Measurements from ENCODE around the gene PIAS4.
A peak's percentile ranks its signal among the peaks of the same experiment; 100 is the strongest.
"Not testable (repeated sequence)": the region's sequence is repeated elsewhere in the genome, so short reads cannot be mapped to it uniquely, and the experiment has no call there.

The PIAS4 gene

GRCh38 chr19:3995607-3996006 is 11.9 kb upstream of the PIAS4 start:
- TF ChIP-seq, protein P1, sequence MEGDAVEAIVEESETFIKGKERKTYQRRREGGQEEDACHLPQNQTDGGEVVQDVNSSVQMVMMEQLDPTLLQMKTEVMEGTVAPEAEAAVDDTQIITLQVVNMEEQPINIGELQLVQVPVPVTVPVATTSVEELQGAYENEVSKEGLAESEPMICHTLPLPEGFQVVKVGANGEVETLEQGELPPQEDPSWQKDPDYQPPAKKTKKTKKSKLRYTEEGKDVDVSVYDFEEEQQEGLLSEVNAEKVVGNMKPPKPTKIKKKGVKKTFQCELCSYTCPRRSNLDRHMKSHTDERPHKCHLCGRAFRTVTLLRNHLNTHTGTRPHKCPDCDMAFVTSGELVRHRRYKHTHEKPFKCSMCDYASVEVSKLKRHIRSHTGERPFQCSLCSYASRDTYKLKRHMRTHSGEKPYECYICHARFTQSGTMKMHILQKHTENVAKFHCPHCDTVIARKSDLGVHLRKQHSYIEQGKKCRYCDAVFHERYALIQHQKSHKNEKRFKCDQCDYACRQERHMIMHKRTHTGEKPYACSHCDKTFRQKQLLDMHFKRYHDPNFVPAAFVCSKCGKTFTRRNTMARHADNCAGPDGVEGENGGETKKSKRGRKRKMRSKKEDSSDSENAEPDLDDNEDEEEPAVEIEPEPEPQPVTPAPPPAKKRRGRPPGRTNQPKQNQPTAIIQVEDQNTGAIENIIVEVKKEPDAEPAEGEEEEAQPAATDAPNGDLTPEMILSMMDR (IDR thresholded peaks at IDR 0.05; ENCODE audit: low read depth, low read length, missing control alignments): no peak
- H3K4me3 ChIP-seq (ENCODE audit: low read depth, low read length): no peak overlapping the region
- DNase-seq (ENCODE audit: low read depth): no peak
- in situ Hi-C loops (cut with HindIII; ENCODE audit: low sequenced_read_pairs): loop anchor here (25.0 kb wide), 1 partner anchor 217 kb away; no protein-coding TSS in a partner anchor

DNA sequence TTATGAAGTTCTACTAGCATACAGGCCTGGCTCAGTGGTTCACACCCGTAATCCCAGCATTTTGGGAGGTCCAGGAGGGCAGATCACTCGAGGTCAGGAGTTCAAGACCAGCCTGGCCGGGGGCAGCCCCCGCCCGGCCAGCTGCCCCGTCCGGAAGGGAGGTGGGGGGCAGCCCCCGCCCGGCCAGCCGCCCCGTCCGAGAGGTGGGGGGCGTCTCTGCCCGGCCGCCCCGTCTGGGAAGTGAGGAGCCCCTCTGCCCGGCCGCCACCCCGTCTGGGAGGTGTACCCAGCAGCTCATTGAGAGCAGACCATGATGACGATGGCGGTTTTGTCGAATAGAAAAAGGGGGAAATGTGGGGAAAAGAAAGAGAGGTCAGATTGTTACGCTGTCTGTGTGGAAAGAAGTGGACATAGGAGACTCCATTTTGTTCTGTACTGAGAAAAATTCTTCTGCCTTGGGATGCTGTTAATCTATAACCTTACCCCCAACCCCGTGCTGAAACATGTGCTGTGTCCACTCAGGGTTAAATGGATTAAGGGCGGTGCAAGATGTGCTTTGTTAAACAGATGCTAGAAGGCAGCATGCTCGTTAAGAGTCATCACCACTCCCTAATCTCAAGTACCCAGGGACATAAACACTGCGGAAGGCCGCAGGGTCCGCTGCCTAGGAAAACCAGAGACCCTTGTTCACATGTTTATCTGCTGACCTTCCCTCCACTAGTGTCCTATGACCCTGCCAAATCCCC is 8.7 kb upstream of the PIAS4 start:
- not testable (repeated sequence) for DNase-seq (ENCODE audit: low read depth); H3K4me3 ChIP-seq (ENCODE audit: low read depth, low read length)
- in situ Hi-C loops (cut with HindIII; ENCODE audit: low sequenced_read_pairs): loop anchor here (25.0 kb wide), 1 partner anchor 213 kb away; no protein-coding TSS in a partner anchor

DNA sequence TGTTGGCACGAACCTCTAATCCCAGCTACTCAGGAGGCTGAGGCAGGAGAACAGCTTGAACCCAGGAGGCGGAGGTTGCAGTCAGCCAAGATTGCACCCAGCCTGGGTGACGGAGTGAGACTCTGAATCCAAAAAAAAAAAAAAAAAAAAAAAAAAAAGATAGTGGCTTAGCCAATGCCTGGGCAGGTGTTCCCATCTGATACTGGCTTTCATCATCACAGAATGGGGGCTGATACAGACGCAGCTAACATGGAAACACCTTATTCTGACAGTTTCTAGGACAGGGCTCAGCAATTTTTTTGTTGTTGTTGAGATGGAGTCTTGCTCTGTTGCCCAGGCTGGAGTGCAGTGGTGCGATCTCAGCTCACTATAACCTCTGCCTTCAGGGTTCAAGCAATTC is 6.7 kb upstream of the PIAS4 start:
- H3K4me3 ChIP-seq (ENCODE audit: low read depth, low read length); DNase-seq (ENCODE audit: low read depth); in situ Hi-C loops (cut with HindIII; ENCODE audit: low sequenced_read_pairs): not testable (repeated sequence)

DNA sequence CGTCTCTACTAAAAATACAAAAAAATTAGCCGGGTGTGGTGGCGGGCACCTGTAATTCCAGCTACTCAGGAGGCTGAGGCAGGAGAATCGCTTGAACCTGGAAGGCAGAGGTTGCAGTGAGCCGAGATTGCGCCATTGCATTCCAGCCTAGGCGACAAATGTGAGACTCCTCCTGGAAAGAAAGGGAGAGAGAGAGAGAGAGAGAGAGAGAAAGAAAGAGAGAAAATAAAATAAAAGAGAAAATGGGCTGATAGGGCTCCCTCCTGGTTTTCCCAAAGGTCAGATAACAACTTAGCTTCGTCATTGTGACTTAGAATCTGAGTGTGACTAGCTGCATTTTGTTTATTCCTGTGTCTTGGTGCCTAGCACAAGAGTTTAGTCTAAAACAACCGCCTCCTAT is 2.1 kb upstream of the PIAS4 start:
- in situ Hi-C loops (cut with HindIII; ENCODE audit: low sequenced_read_pairs); H3K4me3 ChIP-seq (ENCODE audit: low read depth, low read length); DNase-seq (ENCODE audit: low read depth): not testable (repeated sequence)

GRCh38 chr19:4007836-4008539 is 452 bp downstream of the PIAS4 start:
- in situ Hi-C loops (cut with HindIII; ENCODE audit: low sequenced_read_pairs): no loop called here
- no peak for DNase-seq (ENCODE audit: low read depth)
- TF ChIP-seq, protein P1 (IDR thresholded peaks at IDR 0.05; ENCODE audit: low read depth, low read length, missing control alignments): no peak
- peak overlapping the region; percentile 90 for H3K4me3 ChIP-seq (ENCODE audit: low read depth, low read length)

DNA sequence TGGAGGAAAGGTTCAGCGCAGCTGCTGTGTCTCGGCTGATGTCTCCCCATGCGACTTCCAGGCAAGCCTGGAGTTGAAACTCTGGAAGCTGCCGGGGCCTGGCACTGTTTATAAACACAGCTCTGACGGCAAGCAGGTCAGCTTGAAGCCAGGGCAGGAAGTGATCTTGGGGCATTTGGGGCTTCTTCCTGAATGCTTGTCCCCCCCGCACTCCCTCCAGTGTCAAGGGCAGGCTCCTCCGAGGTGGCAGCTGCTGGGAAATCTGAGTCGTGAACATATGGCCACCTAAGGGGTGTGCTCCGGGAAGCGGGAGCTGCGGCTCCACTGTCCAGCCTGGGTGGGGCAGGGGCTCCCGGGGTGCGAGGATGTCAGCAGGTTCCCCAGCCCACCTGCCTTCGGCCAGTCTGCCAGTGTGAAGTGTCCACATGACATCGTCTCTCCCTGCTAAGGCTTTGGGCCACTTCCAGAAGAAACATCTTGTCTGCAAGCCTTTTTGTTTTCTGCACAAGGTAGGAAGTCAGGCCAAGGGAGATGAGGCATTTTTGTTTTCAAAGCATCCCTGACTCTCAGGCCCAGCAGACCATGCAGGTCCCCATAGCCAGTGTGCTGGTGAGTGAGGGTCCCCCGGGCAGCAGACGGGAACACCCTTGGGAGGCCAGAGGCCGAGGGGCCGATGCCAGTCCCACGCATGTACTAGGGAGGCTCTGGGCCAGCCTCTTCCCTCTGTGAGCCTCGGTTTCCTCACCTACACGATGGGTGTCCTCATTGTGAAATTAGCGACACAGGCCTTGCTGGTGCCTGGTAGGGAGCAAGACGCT is 2.7 kb downstream of the PIAS4 start:
- H3K4me3 ChIP-seq (ENCODE audit: low read depth, low read length): no peak overlapping the region
- TF ChIP-seq, protein P1 (IDR thresholded peaks at IDR 0.05; ENCODE audit: low read depth, low read length, missing control alignments): no peak
- in situ Hi-C loops (cut with HindIII; ENCODE audit: low sequenced_read_pairs): no loop called here
- no peak for DNase-seq (ENCODE audit: low read depth)

GRCh38 chr19:4010808-4011110 is 3.2 kb downstream of the PIAS4 start:
- no peak overlapping the region for H3K4me3 ChIP-seq (ENCODE audit: low read depth, low read length)
- in situ Hi-C loops (cut with HindIII; ENCODE audit: low sequenced_read_pairs): no loop called here
- TF ChIP-seq, protein P1 (IDR thresholded peaks at IDR 0.05; ENCODE audit: low read depth, low read length, missing control alignments): no peak
- DNase-seq (ENCODE audit: low read depth): no peak

- in situ Hi-C loops (cut with HindIII; ENCODE audit: low sequenced_read_pairs); H3K4me3 ChIP-seq (ENCODE audit: low read depth, low read length); DNase-seq (ENCODE audit: low read depth): not testable (repeated sequence)
Observed at GRCh38 chr19:4011430-4011829, 3.9 kb downstream of the PIAS4 start.
